ENCODE data around the gene NLRP9. TPM values are rescaled to one million over a fixed set of nuclear protein-coding genes. Genes with fewer than 3 reads are reported as not detected.

The NLRP9 gene
- total and polyA plus RNA-seq, 8 donors = not detected

GRCh38 chr19:55661826-55662225 is 76.4 kb downstream of the NLRP9 start:
- Histone ChIP-seq H3K9me3 (no peaks in the 10 kb centered on the region), H3K36me3 (peaks cover 72 to 86% (median 84%) of the 10 kb centered on the region in 4 donors)

GRCh38 chr19:55660991-55661390 is 77.2 kb downstream of the NLRP9 start:
- H3K36me3 ChIP-seq = peaks cover 63 to 78% (median 76%) of the 10 kb centered on the region in 4 donors
- DNase-seq = no peak
- intact Hi-C loops (cut with DNase I; ENCODE audit: low total_unique reads) = no loop called here
- no peak overlapping the region for H3K4me3 ChIP-seq
- H3K27me3 ChIP-seq = no peaks in the 10 kb centered on the region
- peaks cover 39 to 58% (median 45%) of the 10 kb centered on the region in 4 donors for H3K4me1 ChIP-seq
- WGBS, 5 donors = 73 to 83% (median 77%) methylated on average over 16 of the region's 16 CpGs
- H3K9me3 ChIP-seq = no peaks in the 10 kb centered on the region
- H3K27ac ChIP-seq = no peak overlapping the region
- TF ChIP-seq CTCF (IDR thresholded peaks at IDR 0.05) = no peak

More at GRCh38 chr19:55661826-55662225, 76.4 kb downstream of the NLRP9 start:
- TF ChIP-seq POLR2AphosphoS5 (IDR thresholded peaks at IDR 0.05) = no peak
- no peak for TF ChIP-seq POLR2A (IDR thresholded peaks at IDR 0.05)
- no peak for TF ChIP-seq EP300 (IDR thresholded peaks at IDR 0.05)
- TF ChIP-seq CTCF (IDR thresholded peaks at IDR 0.05) = no peak
- no peak for DNase-seq
- Histone ChIP-seq H3K27me3 (no peaks in the 10 kb centered on the region), H3K4me3 (no peak overlapping the region), H3K4me1 (peaks cover 32 to 56% (median 42%) of the 10 kb centered on the region in 4 donors), H3K27ac (no peak overlapping the region)
- intact Hi-C loops (cut with DNase I; ENCODE audit: low total_unique reads) = no loop called here
- WGBS, 5 donors = 65 to 69% (median 68%) methylated on average over 7 of the region's 7 CpGs

GRCh38 chr19:55660404-55660803 is 77.8 kb downstream of the NLRP9 start:
- intact Hi-C loops (cut with DNase I; ENCODE audit: low total_unique reads) = no loop called here
- DNase-seq = no peak
- no peaks in the 10 kb centered on the region for H3K9me3 ChIP-seq
- H3K27me3 ChIP-seq = no peaks in the 10 kb centered on the region
- H3K27ac ChIP-seq = no peak overlapping the region
- H3K4me3 ChIP-seq = no peak overlapping the region
- H3K36me3 ChIP-seq = peaks cover 57 to 72% (median 70%) of the 10 kb centered on the region in 4 donors
- TF ChIP-seq POLR2AphosphoS5 (IDR thresholded peaks at IDR 0.05) = no peak
- no peak for TF ChIP-seq EP300 (IDR thresholded peaks at IDR 0.05)
- no peak for TF ChIP-seq POLR2A (IDR thresholded peaks at IDR 0.05)
- no peak for TF ChIP-seq CTCF (IDR thresholded peaks at IDR 0.05)
- peaks cover 43 to 57% (median 51%) of the 10 kb centered on the region in 4 donors for H3K4me1 ChIP-seq
- 78 to 93% (median 88%) methylated on average over 9 to 12 of the region's 12 CpGs for WGBS, 5 donors

GRCh38 chr19:55659822-55660221 is 78.4 kb downstream of the NLRP9 start:
- intact Hi-C loops (cut with DNase I; ENCODE audit: low total_unique reads) = no loop called here
- peaks cover 54 to 66% (median 64%) of the 10 kb centered on the region in 4 donors for H3K36me3 ChIP-seq

More at GRCh38 chr19:55659822-55660221, 78.4 kb downstream of the NLRP9 start:
- 63 to 69% (median 67%) methylated on average over 9 of the region's 9 CpGs for WGBS, 5 donors
- Histone ChIP-seq H3K27me3 (no peaks in the 10 kb centered on the region), H3K27ac (no peak overlapping the region), H3K4me3 (no peak overlapping the region), H3K4me1 (peaks cover 43 to 57% (median 52%) of the 10 kb centered on the region in 4 donors), H3K9me3 (no peaks in the 10 kb centered on the region)
- TF ChIP-seq POLR2AphosphoS5 (IDR thresholded peaks at IDR 0.05) (no peak), EP300 (IDR thresholded peaks at IDR 0.05) (no peak), CTCF (IDR thresholded peaks at IDR 0.05) (no peak), POLR2A (IDR thresholded peaks at IDR 0.05) (no peak)
- no peak for DNase-seq

Data from stomach (tissue), 9 donors.